Lung (tissue), 12 donors: ENCODE results near the gene PRKAR1B. TPM values are rescaled to one million over a fixed set of nuclear protein-coding genes. Genes with fewer than 3 reads are reported as not detected.

ENCODE experiments used
- ATAC-seq: fragments of 200-7000 bp; cut with Tn5 transposase; one replicate; pipeline ENCODE4 v1.9.1; 2020; ENCODE audit warnings: moderate number of reproducible peaks; ENCODE audit not compliant: insufficient read depth, low FRiP score
- DNase-seq, 3 donors: peaks; one replicate each; pipeline ENCODE4 v3.0.0-alpha.2; 2013 to 2017
- H3K27ac ChIP-seq, 2 donors: one replicate each; pipeline ENCODE4 v1.5.1; 2013; ENCODE audit warnings: mild to moderate bottlenecking in 2 of 2, moderate library complexity in 2 of 2, control low read depth in 1 of 2, inconsistent platforms in 1 of 2, low read depth in 1 of 2, low read length in 1 of 2
- H3K27me3 ChIP-seq, 3 donors: one replicate each; pipeline ENCODE4 v1.5.1; 2013; ENCODE audit warnings: low read length in 2 of 3; ENCODE audit not compliant: control insufficient read depth in 3 of 3, insufficient read depth in 3 of 3
- H3K36me3 ChIP-seq, 4 donors: one replicate each; pipeline ENCODE4 v1.5.1; 2013; ENCODE audit warnings: low read length in 4 of 4, mild to moderate bottlenecking in 1 of 4, moderate library complexity in 1 of 4; ENCODE audit not compliant: control insufficient read depth in 4 of 4, insufficient read depth in 4 of 4
- H3K4me1 ChIP-seq, 5 donors: one replicate each; pipeline ENCODE4 v1.5.1; 2013; ENCODE audit warnings: low read length in 5 of 5, mild to moderate bottlenecking in 2 of 5, moderate library complexity in 1 of 5; ENCODE audit not compliant: control insufficient read depth in 5 of 5, insufficient read depth in 5 of 5
- H3K4me3 ChIP-seq: one replicate; pipeline ENCODE4 v1.5.1; 2013; ENCODE audit warnings: mild to moderate bottlenecking, control low read depth, moderate library complexity
- H3K9ac ChIP-seq, 2 donors: one replicate each; pipeline ENCODE4 v1.5.1; 2013; ENCODE audit warnings: low read length in 2 of 2, control low read depth in 1 of 2; ENCODE audit not compliant: insufficient read depth in 1 of 2
- H3K9me3 ChIP-seq, 4 donors: one replicate each; pipeline ENCODE4 v1.5.1; 2013; ENCODE audit warnings: low read length in 3 of 4, mild to moderate bottlenecking in 1 of 4, moderate library complexity in 1 of 4; ENCODE audit not compliant: control insufficient read depth in 4 of 4, insufficient read depth in 3 of 4
- WGBS, 2 donors: extraction: QIAGEN DNeasy Blood & Tissue Kit; methylation state at CpG; one replicate each; pipeline ENCODE4 v1.1.7; 2013; 5-methylcytosine and 5-hydroxymethylcytosine counted together
- polyA plus RNA-seq, 2 donors: library from polyadenylated mRNA; stranded (reverse); fragments of 200-250 nt; gene quantifications; one replicate each; pipeline ENCODE4 v1.2.1, GENCODE V29; 2013
- total RNA-seq, 2 donors: library from RNA; depleted of rRNA in 1 of 2; stranded (reverse); fragments of >200 nt in 1 of 2; gene quantifications; one replicate each; pipeline ENCODE4 v1.2.1, GENCODE V29; 2014 to 2021
- TF ChIP-seq, protein P1 (sequence below): IDR thresholded peaks from 2 replicates; pipeline ENCODE4 v1.5.1; 2012; ENCODE audit warnings: mild to moderate bottlenecking; ENCODE audit errors: control extremely low read depth, extremely low read depth
- donor health status: control.
- donor health status: control.
- donor health status: Bipolar disorder and iron deficiency.
- donor health status: healthy.
- donor health status: DM: yes; HTN: yes; CAD: no.

Gene PRKAR1B
- total and polyA plus RNA-seq, 4 donors = 11.3 to 32.0 (median 16.3) TPM

DNA sequence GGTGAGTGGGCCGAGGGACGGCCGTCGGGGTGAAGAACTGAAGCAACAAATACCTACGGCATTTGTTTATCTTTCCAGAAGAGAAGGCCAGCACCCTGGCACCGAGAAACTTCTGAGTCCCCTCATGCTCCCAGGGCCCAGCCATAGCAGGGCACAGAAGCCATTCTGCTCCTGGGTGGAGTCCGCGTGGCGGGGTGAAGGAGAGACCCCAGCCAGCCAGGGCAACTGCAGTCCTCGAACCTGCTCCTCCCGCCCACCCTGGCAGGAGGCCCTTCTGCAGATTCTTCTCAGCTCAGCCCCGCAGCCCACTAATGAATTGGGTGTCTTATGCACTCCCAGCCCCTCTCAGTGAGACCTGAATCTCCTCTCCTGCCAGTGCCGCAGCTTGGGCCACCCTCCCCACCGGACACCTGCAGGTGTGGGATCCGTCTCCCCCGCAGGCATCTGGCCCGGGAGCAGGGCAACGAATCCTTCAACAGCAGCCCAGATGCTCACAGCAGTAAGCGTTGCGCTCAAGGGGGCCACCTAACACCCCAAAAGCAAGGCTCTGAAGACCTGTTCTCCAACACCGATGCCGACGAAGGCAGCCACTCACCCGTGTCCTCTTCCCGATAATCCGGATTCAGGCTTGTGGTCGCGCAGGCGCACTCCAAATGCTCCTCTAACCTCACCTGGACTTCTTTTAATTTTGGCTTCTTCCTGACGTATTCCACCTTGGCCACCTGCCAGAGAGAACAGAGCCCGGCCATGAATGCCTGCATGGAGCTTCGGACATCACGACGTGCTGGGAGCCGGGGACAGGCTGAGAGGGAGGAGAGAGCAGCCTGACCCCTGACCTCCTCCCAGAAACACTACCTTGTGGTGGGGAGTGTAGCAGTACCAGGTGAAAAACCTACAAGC, 226.3 kb downstream of the PRKAR1B start:
- TF ChIP-seq, protein P1, sequence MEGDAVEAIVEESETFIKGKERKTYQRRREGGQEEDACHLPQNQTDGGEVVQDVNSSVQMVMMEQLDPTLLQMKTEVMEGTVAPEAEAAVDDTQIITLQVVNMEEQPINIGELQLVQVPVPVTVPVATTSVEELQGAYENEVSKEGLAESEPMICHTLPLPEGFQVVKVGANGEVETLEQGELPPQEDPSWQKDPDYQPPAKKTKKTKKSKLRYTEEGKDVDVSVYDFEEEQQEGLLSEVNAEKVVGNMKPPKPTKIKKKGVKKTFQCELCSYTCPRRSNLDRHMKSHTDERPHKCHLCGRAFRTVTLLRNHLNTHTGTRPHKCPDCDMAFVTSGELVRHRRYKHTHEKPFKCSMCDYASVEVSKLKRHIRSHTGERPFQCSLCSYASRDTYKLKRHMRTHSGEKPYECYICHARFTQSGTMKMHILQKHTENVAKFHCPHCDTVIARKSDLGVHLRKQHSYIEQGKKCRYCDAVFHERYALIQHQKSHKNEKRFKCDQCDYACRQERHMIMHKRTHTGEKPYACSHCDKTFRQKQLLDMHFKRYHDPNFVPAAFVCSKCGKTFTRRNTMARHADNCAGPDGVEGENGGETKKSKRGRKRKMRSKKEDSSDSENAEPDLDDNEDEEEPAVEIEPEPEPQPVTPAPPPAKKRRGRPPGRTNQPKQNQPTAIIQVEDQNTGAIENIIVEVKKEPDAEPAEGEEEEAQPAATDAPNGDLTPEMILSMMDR = no peak

DNA sequence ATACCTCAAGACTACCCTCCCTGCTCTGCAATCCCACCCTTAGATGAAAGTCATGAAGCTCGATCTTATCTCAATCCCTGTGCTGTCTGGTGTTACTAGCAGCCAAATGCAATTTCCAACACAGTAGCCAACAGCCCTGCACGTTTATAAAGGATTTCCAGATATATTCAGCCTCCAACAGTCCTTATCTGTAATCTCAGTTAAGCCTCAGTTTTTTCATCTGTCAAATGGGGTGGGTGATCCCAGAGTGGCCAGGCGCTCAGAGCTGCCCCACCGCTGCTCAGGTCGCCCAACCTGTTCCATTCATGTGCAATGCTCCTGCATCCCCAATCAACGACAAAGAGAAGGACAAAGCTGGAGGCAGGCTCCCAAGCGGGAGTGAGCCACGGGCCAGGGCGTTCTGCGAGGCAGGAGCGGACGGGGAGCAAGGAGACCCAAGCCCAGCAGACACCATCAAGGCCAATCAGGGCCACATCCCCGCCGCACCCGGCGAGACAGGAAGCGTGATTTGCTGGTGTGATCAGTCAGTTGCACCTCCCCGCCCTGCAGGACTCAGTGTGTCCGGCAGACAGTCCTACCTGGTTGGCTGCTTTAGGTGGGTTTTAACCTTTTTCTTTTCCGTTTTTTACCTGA, 227.1 kb downstream of the PRKAR1B start:
- 95 to 96% methylated on average over 20 of the region's 20 CpGs for WGBS, 2 donors
- H3K4me3 ChIP-seq = no peak overlapping the region
- no peak overlapping the region for H3K27ac ChIP-seq
- ATAC-seq (no peak), DNase-seq (no peak)
- peaks cover 0 to 34% (median 9%) of the 10 kb centered on the region in 4 donors for H3K36me3 ChIP-seq
- peaks cover 0 to 1% (median 0%) of the 10 kb centered on the region in 4 donors for H3K9me3 ChIP-seq
- H3K27me3 ChIP-seq = no peaks in the 10 kb centered on the region
- TF ChIP-seq, protein P1 = no peak
- no peak overlapping the region for H3K9ac ChIP-seq
- H3K4me1 ChIP-seq = peaks cover 0 to 26% (median 6%) of the 10 kb centered on the region in 5 donors

More for the DNA sequence above, 226.3 kb downstream of the PRKAR1B start:
- peaks cover 0 to 1% (median 0%) of the 10 kb centered on the region in 4 donors for H3K9me3 ChIP-seq
- peaks cover 0 to 36% (median 9%) of the 10 kb centered on the region in 4 donors for H3K36me3 ChIP-seq
- no peak overlapping the region for H3K9ac ChIP-seq
- H3K27me3 ChIP-seq = no peaks in the 10 kb centered on the region
- H3K27ac ChIP-seq = no peak overlapping the region
- H3K4me1 ChIP-seq = peaks cover 0 to 33% (median 6%) of the 10 kb centered on the region in 5 donors
- ATAC-seq (no peak), DNase-seq (no peak)
- no peak overlapping the region for H3K4me3 ChIP-seq
- WGBS, 2 donors = 95% methylated on average over 35 of the region's 35 CpGs

Other genes with a start within 250 kb of the PRKAR1B start
- gene PDGFA, start 207.4 kb downstream of the PRKAR1B start, total RNA-seq = 10 to 100 TPM; 26.1 to 40.6 TPM
- 10 to 100 TPM; 21.8 to 25.1 TPM for gene PDGFA, start 207.4 kb downstream of the PRKAR1B start, polyA plus RNA-seq
- 10 to 100 TPM; 20.9 to 30.2 TPM for gene DNAAF5, start 582 bp downstream of the PRKAR1B start, total RNA-seq
- gene DNAAF5, start 582 bp downstream of the PRKAR1B start, polyA plus RNA-seq = 10 to 100 TPM; 10.2 to 16.4 TPM
- 100 to 1,000 TPM; 133 to 349 TPM for gene SUN1, start 105.2 kb upstream of the PRKAR1B start, total RNA-seq
- 10 to 100 TPM; 69.6 to 74.4 TPM for gene SUN1, start 105.2 kb upstream of the PRKAR1B start, polyA plus RNA-seq
- gene GET4, start 149.3 kb upstream of the PRKAR1B start, total RNA-seq = 10 to 100 TPM; 34.1 to 39.9 TPM
- 10 to 100 TPM; 40.1 to 41.8 TPM for gene GET4, start 149.3 kb upstream of the PRKAR1B start, polyA plus RNA-seq
- gene ADAP1, start 227.4 kb upstream of the PRKAR1B start, total RNA-seq = 10 to 100 TPM; 11.5 to 34.2 TPM
- 10 to 100 TPM; 31.0 to 39.0 TPM for gene ADAP1, start 227.4 kb upstream of the PRKAR1B start, polyA plus RNA-seq
- 10 to 100 TPM in 1 of 2 donors, 1 to 10 TPM in 1; 10.0 to 17.0 TPM for gene COX19, start 248.3 kb upstream of the PRKAR1B start, total RNA-seq
- gene COX19, start 248.3 kb upstream of the PRKAR1B start, polyA plus RNA-seq = 1 to 10 TPM; 5.6 to 6.0 TPM